Stimulated activated CD4-positive, alpha-beta T cell treated with anti-CD3 and anti-CD28 coated beads, Interleukin-2, amount 100 ng/mL, for 4 hours (primary cell): ENCODE measurements around the gene SETDB2.

Experiments used
- DNase-seq: peaks from one replicate; pipeline ENCODE4 v3.0.0-alpha.2; 2020; ENCODE audit warnings: low read depth

Gene SETDB2

DNA sequence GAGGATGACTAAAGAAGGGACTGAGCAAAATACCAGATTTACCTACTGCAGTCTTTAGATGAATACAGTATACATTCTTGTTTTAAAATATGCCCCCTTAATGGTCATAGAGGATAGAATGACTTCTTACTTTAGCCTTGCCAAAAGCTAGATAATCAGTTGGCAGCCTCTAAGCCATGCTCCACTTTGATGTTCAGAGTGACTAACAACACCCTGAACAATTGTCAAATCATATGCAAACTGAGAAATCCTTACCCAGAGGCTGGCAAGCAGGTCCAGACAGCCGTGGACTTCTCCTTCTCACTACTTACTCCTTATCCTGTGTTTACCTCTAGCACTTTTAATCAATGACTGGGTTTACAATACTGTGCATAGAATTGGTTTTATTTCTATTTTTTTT, 28.1 kb downstream of the SETDB2 start:
- no peak for DNase-seq

DNA sequence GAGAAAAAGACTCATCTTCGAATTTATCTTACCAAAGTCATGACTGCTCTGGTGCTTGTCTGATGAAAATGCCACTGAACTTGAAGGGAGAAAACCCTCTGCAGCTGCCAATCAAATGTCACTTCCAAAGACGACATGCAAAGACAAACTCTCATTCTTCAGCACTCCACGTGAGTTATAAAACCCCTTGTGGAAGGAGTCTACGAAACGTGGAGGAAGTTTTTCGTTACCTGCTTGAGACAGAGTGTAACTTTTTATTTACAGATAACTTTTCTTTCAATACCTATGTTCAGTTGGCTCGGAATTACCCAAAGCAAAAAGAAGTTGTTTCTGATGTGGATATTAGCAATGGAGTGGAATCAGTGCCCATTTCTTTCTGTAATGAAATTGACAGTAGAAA, 32.5 kb downstream of the SETDB2 start:
- DNase-seq = no peak

DNA sequence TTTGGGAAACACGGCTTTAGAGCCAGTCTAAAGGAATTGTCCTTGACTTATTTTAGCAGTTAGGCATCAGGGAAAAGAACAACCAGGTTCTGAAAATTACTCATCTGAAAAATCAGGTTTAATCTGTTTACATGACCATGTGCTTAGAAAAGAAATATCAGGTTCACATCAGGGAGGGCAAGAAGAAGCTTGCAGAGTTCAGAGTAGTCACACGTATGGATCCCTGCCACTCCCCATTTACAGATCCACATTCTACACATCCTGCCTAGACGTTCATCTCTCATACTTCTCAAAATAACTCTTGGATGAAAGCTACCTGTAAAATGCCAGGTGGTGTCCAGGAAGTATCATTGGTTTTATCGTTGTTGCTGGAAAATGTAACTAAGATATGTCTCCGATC, 37.7 kb downstream of the SETDB2 start:
- DNase-seq = no peak

DNA sequence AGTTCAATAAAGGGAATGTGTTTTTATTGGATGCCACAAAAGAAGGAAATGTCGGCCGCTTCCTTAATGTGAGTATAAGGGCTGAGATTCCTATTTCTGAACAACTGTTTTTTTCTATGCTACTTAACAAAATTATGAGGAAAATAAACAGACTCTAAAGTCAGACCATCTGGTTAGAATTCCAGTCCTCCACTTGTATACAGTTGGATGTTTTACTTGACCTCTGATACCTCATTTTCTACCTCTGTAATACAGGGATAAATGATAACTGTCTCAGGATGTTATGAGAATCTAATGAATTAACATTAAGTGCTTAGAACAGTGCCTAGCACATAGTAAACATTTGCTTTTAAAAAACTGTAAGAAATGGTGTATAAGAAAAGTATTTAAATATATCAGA, 44.5 kb downstream of the SETDB2 start:
- no peak for DNase-seq

DNA sequence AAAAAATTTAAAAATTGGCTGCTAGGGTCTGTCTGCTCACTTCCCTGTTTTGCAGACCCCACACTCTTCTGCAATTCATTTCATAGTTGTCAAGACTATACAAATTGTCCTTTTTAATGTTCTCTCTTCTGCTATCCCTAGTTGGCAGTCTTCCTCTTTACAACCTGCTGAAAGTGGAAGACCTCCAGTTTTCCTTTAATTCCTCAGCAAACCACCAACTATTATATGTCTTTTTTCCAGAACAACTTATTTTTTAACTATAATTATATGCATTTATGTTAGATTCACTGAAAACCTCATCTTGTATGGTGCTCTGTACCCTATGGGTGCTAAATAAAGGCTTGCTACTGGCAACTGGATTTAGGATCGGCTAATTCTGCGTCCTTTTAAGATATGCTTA, 50.6 kb downstream of the SETDB2 start:
- no peak for DNase-seq

- peak; percentile 88 for DNase-seq
Observed at GRCh38 chr13:49495783-49496762, 52.0 kb downstream of the SETDB2 start, which contains the start of gene PHF11. PHF11 (plus strand) TSS chr13:49495953; CDS start chr13:49496002, 49 bp downstream.

DNA sequence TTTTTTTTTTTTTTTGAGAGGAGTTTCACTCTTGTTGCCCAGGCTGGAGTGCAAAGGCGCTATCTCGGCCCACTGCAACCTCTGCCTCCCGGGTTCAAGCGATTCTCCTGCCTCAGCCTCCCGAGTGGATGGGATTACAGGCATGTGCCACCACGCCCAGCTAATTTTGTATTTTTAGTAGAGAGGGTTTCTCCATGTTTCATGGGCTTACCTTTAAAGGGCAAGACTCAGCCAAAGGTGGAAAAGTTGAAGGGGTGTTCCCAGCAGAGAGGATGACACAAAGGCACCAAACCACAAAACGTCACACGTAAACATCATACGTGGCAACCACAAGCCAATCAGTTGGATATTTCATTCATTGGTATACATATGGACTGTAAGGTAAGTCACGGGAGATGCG, 52.8 kb downstream of the SETDB2 start:
- peak; percentile 65 for DNase-seq

DNA sequence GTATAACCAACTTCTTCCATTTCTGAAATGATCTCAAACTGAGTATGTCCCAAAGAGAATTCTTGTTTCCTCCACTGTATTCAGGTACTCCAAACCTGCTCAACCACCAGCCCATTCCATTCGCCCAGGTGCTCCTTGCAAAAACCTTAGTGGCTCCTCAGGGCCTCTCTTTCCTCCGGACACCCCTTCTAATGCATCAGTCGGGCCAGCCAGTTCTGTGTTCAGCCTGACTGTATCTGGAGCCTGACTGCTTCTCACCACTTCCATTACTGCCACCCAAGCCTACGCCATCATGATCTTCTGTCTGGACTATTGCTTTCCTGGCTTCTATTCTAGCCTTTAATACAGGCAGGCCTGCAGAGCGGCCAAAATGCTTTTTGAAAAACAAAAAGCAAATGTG, 53.2 kb downstream of the SETDB2 start:
- no peak for DNase-seq

DNA sequence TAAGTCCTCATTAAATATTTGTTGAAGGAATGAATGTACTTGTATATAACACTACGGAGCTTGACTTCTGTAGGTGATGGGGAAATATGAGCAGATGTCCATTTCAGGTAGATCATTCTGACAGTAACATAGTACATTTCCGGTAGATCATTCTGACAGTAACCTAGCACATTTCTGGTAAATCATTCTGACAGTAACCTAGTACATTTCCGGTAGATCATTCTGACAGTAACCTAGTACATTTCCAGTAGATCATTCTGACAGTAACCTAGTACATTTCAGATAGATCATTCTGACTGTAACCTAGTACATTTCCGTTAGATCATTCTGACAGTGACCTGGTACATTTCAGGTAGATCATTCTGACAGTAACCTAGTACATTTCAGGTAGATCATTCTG, 54.1 kb downstream of the SETDB2 start:
- no peak for DNase-seq

GRCh38 chr13:49499889-49500660, 56.0 kb downstream of the SETDB2 start:
- no peak for DNase-seq

GRCh38 chr13:49502954-49503353, 58.9 kb downstream of the SETDB2 start:
- DNase-seq = no peak

DNA sequence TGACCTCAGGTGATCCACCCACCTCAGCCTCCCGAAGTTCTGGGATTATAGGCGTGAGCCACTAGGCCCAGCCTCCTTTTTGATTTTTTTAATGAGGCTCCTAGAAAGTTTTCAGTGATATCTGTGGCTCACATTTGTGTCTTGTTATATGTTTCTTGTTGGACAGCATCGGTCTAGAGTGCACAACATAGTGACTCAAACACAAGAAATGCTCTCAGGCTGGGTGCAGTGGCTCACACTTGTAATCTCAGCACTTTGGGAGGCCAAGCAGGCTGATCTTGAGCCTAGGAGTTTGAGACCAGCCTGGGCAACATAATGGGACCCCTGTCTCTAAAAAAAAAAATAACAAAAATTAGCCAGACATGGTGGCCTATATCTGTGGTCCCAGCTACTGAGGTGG, 59.9 kb downstream of the SETDB2 start:
- DNase-seq = no peak

DNA sequence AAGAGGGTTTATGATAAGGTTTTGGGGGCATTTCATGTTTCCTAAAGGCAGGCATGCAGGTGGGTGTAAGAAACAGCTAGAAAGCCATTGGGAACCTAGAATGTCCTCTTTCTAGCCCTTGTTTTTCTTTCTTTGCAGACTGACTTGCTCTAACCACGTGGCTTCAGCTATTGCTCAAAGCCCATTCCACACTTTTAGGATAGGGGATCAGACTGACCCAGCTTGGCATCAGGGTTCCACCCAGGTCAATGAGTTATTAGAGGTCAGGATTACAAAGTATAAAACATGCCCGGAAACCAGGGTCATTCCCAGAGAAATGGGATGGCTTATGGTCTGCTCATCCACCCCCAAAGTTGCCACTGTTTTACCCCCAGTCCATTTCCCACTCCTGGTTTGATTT, 68.5 kb downstream of the SETDB2 start:
- DNase-seq = no peak

DNA sequence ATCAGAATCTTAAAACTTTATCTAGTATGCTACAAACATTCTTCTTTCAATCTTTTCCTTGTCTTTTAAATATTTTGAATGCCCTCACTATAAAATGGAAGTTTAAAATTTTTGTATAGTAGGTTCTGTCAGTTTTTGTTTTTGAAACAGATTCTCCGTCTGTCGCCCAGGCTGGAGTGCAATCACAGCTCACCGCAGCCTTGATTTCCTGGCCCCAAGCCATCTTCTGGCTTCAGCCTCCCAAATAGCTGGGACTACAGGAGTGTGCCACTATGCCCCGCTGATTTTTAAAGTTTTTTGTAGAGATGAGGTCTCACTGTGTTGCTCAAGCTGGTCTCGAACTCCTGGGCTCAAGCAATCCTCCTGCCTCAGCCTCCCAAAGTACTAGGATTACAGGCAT, 72.4 kb downstream of the SETDB2 start:
- DNase-seq = no peak

- no peak for DNase-seq
Observed at GRCh38 chr13:49517461-49517860, 73.4 kb downstream of the SETDB2 start.

DNA sequence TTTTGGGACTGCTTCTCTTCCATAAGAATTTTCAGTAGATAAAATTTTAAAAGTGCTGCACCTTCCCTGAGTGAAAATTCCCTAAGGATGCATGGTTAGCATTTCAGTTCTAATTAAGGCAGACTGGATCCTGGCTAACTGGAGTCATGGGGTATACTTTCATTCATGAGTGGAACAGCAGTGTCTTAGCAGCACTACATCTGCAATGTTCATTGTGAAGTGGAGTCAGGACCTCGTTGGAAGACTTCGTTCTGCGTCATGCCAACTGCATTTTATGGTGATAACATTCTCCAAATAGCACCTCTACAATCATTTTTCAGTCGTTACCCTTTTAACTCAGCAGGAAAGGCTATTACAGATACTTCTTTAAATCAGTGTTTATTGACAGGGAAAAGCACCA, 77.2 kb downstream of the SETDB2 start:
- no peak for DNase-seq

DNA sequence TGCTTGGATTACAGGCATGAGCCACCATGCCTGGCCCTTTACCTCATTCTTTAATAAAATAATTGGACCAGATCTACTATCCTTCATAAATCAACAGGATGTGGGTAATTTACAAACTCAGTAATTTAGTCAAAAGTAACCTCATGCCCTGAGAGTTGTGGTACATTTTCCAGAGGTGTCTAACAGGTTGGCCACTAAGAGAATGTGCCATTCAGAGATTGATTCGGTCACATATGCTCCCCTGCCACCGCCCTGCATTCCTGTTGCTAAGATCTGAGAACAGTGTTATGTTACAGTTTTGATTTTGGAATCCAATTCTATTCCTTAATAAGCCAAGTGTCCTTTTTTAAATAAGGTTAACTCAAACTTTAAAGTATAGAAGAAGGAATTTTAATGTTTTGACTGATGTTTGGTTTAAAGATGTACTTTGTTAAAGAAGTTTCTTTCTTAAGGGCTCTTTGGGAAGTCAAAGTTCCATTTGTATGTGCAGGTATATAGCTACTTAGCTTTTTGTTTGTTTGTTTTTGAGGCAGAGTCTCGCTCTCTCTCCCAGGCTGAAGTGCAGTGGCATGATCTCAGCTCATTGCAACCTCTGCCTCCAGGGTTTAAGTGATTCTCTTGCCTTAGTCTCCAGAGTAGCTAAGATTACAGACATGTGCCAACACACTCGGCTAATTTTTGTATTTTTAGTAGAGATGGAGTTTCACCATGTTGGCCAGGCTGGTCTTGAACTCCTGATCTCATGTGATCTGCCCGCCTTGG, 80.8 kb downstream of the SETDB2 start:
- no peak for DNase-seq

- no peak for DNase-seq
Observed at GRCh38 chr13:49527123-49527522, 83.0 kb downstream of the SETDB2 start.

GRCh38 chr13:49528161-49528560, 84.1 kb downstream of the SETDB2 start:
- no peak for DNase-seq

GRCh38 chr13:49530457-49530856, 86.4 kb downstream of the SETDB2 start:
- no peak for DNase-seq

- DNase-seq = no peak
Observed at GRCh38 chr13:49532593-49532992, 88.5 kb downstream of the SETDB2 start.

GRCh38 chr13:49533011-49533410, 88.9 kb downstream of the SETDB2 start:
- DNase-seq = no peak
